Liver (tissue), 3 donors: ENCODE results near the gene NIPBL.

Source experiments
- EGR1 ChIP-seq, 2 donors: IDR thresholded peaks; 2 replicates each; pipeline ENCODE4 v1.6.1; 2016 to 2018; ENCODE audit warnings: antibody characterized with exemption in 2 of 2, low read depth in 2 of 2
- GABPA ChIP-seq, 2 donors: IDR thresholded peaks in 1 of 2; conservative IDR thresholded peaks in 1 of 2; 2 replicates each; pipeline ENCODE4 v1.6.1; 2016; ENCODE audit warnings: antibody characterized with exemption in 2 of 2, mild to moderate bottlenecking in 1 of 2, moderate library complexity in 1 of 2
- NR2F2 ChIP-seq: IDR thresholded peaks from 2 replicates; pipeline ENCODE4 v1.6.1; 2016; ENCODE audit warnings: antibody characterized with exemption
- RAD21 ChIP-seq, 2 donors: IDR thresholded peaks; 2 replicates each; pipeline ENCODE4 v1.6.1; 2016; ENCODE audit warnings: antibody characterized with exemption in 2 of 2, mild to moderate bottlenecking in 2 of 2
- RXRA ChIP-seq, 2 donors: IDR thresholded peaks; 2 replicates each; pipeline ENCODE4 v1.6.1; 2017 to 2018; ENCODE audit warnings: antibody characterized with exemption in 2 of 2, mild to moderate bottlenecking in 1 of 2
- YY1 ChIP-seq: IDR thresholded peaks from 2 replicates; pipeline ENCODE4 v1.6.1; 2016; ENCODE audit warnings: antibody characterized with exemption, mild to moderate bottlenecking
- TF ChIP-seq, protein P1 (sequence below): IDR thresholded peaks from 2 replicates; pipeline ENCODE4 v1.6.1; 2016; ENCODE audit warnings: antibody characterized with exemption
- TF ChIP-seq, protein P2 (sequence below): fragments of 150-350 bp; IDR thresholded peaks from 2 replicates; pipeline ENCODE4 v1.5.1; 2017; ENCODE audit warnings: improper control_type of control experiment, low read depth, low read length; ENCODE audit not compliant: missing input control
- TF ChIP-seq, protein P3 (sequence below): IDR thresholded peaks from 2 replicates; pipeline ENCODE4 v1.6.1; 2016; ENCODE audit warnings: antibody characterized with exemption
- TF ChIP-seq, protein P4 (sequence below): IDR thresholded peaks from 2 replicates; pipeline ENCODE4 v1.6.1; 2016; ENCODE audit warnings: antibody characterized with exemption, mild to moderate bottlenecking
- donor health status: healthy.
- donor health status: healthy.

GRCh38 chr5:37071901-37072581 lies 195.5 kb downstream of the NIPBL start:
- TF ChIP-seq EGR1 (IDR thresholded peaks at IDR 0.05; ENCODE audit: low read depth in 2 of 2), result no peak
- TF ChIP-seq, protein P1, sequence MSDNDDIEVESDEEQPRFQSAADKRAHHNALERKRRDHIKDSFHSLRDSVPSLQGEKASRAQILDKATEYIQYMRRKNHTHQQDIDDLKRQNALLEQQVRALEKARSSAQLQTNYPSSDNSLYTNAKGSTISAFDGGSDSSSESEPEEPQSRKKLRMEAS, result no peak
- TF ChIP-seq RAD21 (IDR thresholded peaks at IDR 0.05), result no peak
- TF ChIP-seq, protein P2, sequence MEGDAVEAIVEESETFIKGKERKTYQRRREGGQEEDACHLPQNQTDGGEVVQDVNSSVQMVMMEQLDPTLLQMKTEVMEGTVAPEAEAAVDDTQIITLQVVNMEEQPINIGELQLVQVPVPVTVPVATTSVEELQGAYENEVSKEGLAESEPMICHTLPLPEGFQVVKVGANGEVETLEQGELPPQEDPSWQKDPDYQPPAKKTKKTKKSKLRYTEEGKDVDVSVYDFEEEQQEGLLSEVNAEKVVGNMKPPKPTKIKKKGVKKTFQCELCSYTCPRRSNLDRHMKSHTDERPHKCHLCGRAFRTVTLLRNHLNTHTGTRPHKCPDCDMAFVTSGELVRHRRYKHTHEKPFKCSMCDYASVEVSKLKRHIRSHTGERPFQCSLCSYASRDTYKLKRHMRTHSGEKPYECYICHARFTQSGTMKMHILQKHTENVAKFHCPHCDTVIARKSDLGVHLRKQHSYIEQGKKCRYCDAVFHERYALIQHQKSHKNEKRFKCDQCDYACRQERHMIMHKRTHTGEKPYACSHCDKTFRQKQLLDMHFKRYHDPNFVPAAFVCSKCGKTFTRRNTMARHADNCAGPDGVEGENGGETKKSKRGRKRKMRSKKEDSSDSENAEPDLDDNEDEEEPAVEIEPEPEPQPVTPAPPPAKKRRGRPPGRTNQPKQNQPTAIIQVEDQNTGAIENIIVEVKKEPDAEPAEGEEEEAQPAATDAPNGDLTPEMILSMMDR, result no peak
- TF ChIP-seq, protein P3, sequence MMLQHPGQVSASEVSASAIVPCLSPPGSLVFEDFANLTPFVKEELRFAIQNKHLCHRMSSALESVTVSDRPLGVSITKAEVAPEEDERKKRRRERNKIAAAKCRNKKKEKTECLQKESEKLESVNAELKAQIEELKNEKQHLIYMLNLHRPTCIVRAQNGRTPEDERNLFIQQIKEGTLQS, result no peak
- TF ChIP-seq NR2F2, result no peak
- TF ChIP-seq RXRA (IDR thresholded peaks at IDR 0.05), result no peak
- TF ChIP-seq, protein P4, sequence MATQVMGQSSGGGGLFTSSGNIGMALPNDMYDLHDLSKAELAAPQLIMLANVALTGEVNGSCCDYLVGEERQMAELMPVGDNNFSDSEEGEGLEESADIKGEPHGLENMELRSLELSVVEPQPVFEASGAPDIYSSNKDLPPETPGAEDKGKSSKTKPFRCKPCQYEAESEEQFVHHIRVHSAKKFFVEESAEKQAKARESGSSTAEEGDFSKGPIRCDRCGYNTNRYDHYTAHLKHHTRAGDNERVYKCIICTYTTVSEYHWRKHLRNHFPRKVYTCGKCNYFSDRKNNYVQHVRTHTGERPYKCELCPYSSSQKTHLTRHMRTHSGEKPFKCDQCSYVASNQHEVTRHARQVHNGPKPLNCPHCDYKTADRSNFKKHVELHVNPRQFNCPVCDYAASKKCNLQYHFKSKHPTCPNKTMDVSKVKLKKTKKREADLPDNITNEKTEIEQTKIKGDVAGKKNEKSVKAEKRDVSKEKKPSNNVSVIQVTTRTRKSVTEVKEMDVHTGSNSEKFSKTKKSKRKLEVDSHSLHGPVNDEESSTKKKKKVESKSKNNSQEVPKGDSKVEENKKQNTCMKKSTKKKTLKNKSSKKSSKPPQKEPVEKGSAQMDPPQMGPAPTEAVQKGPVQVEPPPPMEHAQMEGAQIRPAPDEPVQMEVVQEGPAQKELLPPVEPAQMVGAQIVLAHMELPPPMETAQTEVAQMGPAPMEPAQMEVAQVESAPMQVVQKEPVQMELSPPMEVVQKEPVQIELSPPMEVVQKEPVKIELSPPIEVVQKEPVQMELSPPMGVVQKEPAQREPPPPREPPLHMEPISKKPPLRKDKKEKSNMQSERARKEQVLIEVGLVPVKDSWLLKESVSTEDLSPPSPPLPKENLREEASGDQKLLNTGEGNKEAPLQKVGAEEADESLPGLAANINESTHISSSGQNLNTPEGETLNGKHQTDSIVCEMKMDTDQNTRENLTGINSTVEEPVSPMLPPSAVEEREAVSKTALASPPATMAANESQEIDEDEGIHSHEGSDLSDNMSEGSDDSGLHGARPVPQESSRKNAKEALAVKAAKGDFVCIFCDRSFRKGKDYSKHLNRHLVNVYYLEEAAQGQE, result no peak
- no peak for TF ChIP-seq YY1
- TF ChIP-seq GABPA (IDR thresholded peaks at IDR 0.05 in 1 of 2, conservative IDR thresholded peaks at IDR 0.05 in 1 of 2), result no peak
